GM06990 (cell line): ENCODE data around the gene OPN1SW.

Experiments
- DNase-seq: peaks from one replicate; pipeline ENCODE4 v3.0.0-alpha.2; 2011; ENCODE audit not compliant: insufficient read length; ENCODE audit errors: extremely low read depth
- H3K27me3 ChIP-seq: replicated peaks from 2 replicates; pipeline ENCODE4 v1.6.0; 2011; ENCODE audit warnings: low read length; ENCODE audit not compliant: control insufficient read depth, insufficient read depth
- H3K36me3 ChIP-seq: 2 replicates; pipeline ENCODE4 v1.5.1; 2011; ENCODE audit warnings: low read length; ENCODE audit not compliant: control insufficient read depth, insufficient read depth
- H3K4me3 ChIP-seq: replicated peaks from 2 replicates; pipeline ENCODE4 v1.5.1; 2011; ENCODE audit warnings: low read depth, mild to moderate bottlenecking, control low read depth, low read length
- TF ChIP-seq, protein P1 (sequence below): IDR thresholded peaks from 2 replicates; pipeline ENCODE4 v1.5.1; 2011; ENCODE audit warnings: low read length, control low read depth, mild to moderate bottlenecking, inconsistent platforms; ENCODE audit not compliant: insufficient read depth, poor library complexity, severe bottlenecking

OPN1SW gene

DNA sequence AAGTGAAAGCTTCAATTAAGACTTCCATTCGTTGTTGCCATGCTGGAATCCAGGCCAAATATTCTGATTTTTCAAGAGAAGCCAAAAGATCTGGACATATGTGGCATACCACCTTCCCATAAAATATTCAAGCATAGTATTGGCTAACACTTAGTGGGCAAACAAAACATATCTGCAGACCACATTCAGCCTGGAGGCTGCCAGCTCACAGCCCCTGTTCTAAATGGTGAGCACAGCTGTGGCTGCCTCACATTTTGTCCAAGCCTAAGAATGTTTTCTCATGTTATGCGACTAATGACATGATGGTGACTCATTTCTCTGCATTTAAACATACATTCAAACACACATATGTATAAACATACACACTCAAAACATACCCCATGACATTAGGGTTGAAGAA lies 47.0 kb downstream of the OPN1SW start:
- no peak for DNase-seq
- no peaks in the 10 kb centered on the region for H3K36me3 ChIP-seq
- no peaks in the 10 kb centered on the region for H3K27me3 ChIP-seq
- TF ChIP-seq, protein P1, sequence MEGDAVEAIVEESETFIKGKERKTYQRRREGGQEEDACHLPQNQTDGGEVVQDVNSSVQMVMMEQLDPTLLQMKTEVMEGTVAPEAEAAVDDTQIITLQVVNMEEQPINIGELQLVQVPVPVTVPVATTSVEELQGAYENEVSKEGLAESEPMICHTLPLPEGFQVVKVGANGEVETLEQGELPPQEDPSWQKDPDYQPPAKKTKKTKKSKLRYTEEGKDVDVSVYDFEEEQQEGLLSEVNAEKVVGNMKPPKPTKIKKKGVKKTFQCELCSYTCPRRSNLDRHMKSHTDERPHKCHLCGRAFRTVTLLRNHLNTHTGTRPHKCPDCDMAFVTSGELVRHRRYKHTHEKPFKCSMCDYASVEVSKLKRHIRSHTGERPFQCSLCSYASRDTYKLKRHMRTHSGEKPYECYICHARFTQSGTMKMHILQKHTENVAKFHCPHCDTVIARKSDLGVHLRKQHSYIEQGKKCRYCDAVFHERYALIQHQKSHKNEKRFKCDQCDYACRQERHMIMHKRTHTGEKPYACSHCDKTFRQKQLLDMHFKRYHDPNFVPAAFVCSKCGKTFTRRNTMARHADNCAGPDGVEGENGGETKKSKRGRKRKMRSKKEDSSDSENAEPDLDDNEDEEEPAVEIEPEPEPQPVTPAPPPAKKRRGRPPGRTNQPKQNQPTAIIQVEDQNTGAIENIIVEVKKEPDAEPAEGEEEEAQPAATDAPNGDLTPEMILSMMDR = no peak
- no peak overlapping the region for H3K4me3 ChIP-seq

DNA sequence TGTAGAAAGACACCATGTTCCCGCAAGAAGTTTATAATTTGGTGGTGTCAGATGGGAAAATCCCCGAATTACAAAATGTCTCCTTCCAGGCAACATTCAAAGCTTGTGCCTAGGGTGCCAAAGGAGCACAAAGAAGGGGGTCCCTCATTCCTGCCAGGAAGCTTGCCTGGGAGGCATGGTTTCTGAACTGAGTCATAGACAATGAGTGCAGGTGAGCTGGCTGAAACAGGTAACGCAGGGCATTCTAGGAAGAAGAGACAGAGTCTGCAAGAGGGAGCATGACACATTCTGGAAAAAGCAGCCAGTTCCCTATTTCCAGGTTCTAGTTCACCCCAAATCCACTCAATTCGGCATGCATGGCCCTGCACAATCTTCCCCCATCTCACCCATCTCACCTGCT lies 48.4 kb downstream of the OPN1SW start:
- DNase-seq = no peak
- no peaks in the 10 kb centered on the region for H3K27me3 ChIP-seq
- TF ChIP-seq, protein P1 = no peak
- no peaks in the 10 kb centered on the region for H3K36me3 ChIP-seq
- no peak overlapping the region for H3K4me3 ChIP-seq

DNA sequence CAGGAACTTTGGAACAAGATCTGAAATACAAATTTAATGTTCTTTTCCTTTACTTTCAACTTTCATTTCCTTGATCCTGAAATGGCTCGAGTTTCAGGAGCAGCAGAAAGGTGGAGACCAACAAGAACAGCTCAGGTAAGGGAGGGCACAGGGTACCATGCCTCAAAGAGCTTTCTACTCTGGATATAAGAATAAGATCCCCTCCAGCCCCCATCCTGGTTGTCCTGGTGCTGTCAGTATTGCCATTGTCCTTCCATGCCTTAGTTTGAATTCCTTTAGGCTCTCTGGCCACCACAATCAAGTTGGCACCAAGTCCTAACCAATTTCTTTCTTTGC lies 48.9 kb downstream of the OPN1SW start:
- no peak for DNase-seq
- Histone ChIP-seq H3K4me3 (no peak overlapping the region), H3K36me3 (no peaks in the 10 kb centered on the region), H3K27me3 (no peaks in the 10 kb centered on the region)
- TF ChIP-seq, protein P1 = no peak

DNA sequence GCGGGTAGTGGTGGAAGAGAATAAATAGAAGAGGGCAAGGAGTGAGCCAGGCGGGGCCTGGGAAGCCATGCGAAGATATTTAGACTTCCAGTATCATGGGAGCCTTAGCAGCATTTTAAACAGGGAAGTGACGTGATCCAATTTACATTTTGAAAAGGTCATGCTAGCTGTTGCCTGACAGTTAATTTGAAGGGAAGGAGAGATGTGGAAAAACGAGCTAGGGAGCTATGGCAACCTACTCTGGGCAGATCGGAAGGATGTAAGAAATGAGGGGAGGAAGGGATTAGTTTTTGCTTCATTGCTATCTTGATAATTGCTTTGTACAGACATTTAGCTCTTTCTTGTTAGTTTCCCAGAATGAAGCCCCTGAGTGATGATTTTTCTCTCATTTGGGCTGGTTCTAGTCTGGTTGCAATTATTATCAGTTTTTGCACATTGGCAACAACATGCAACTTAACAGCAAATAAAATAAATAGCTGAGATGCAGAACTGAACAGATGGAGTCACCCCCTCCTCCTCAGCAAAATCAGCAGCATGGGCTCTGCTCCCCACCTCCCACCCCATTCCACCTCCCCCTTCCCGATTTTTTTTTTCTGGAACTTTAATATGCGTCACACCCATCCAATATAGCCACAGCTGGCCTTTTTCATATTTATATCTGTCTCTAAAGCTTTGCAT lies 49.4 kb downstream of the OPN1SW start:
- TF ChIP-seq, protein P1 = no peak
- DNase-seq = no peak
- Histone ChIP-seq H3K4me3 (no peak overlapping the region), H3K36me3 (no peaks in the 10 kb centered on the region), H3K27me3 (no peaks in the 10 kb centered on the region)

DNA sequence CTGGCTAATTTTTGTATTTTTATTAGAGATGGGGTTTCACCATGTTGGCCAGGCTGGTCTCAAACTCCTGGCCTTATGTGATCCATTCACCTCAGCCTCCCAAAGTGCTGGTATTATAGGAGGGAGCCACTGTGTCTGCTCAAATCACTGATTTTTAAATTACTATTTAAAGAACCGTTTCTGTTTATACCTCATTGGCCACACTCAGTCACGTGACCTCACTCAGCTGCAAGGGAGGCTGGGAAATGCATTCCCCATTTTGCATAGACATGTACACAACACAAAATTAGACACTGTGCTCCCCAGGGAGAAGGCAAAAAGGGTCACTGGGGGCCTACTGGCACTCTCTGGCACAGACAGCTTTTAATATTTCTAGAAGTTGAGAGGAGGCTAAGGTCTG lies 50.1 kb downstream of the OPN1SW start:
- TF ChIP-seq, protein P1 = no peak
- no peaks in the 10 kb centered on the region for H3K27me3 ChIP-seq
- H3K4me3 ChIP-seq = no peak overlapping the region
- no peak for DNase-seq
- H3K36me3 ChIP-seq = no peaks in the 10 kb centered on the region

DNA sequence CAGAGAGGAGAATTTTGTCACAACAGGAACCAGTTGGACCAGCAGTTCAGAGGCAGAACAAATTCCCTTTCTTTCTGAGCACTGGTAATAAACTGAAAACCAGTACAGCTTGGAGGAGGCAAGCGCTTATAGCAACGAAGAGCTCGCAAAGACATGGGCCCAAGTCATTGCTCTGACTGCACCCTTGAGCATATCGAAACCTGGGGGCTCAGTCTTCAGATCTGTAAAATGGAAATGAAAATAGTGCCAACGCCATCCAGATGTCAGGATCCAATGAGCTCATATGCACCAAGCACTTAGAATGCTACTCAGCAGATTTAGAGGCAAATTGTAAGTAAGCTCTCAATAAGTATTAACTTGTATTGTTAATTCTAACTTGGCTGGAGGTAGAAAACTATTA lies 50.9 kb downstream of the OPN1SW start:
- TF ChIP-seq, protein P1 = no peak
- no peaks in the 10 kb centered on the region for H3K36me3 ChIP-seq
- no peak overlapping the region for H3K4me3 ChIP-seq
- no peak for DNase-seq
- H3K27me3 ChIP-seq = no peaks in the 10 kb centered on the region
